ENCODE data around the gene GPC3.
A peak's percentile ranks its signal among the peaks of the same experiment; 100 is the strongest.
"Not testable (repeated sequence)": the region's sequence is repeated elsewhere in the genome, so short reads cannot be mapped to it uniquely, and the experiment has no call there.

Gene GPC3

DNA sequence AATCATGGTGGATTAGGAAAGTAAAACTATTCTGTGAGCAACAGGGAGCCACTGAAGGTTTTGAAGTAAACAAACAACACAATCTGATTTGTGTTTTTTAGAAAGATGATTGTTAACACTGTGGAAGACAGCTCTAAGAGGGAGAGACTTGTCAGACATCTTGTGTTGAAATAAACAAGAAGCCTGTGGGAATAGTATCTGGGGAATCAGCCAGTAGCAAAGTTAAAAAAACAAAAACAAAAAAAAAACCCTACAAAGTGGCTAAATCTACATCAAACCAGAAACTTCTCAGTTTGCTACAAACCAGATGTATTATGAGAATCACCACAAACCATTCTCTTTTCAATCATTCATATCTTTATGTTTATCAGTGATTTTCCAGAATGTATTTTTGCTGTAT, 444.4 kb downstream of the GPC3 start:
- no peak for DNase-seq

DNA sequence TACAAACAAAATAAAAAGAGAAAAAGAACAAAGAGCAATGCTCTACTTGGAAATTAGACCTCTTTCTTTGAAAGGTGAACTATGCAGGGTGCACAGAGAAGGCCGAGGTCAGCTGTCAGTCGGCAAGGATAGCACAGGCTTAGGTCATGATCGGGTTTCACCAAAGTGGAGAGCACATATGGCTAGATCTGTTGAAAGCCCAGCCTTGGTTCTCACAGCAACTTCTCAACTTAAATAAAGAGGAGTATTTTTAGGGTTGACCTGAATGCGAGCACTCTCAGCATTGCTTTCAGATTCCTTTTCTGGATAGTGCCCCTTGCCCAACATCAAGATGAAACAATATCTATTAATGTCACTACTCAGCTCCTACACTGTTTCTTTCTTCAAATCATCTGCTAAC, 447.2 kb downstream of the GPC3 start:
- DNase-seq: no peak

DNA sequence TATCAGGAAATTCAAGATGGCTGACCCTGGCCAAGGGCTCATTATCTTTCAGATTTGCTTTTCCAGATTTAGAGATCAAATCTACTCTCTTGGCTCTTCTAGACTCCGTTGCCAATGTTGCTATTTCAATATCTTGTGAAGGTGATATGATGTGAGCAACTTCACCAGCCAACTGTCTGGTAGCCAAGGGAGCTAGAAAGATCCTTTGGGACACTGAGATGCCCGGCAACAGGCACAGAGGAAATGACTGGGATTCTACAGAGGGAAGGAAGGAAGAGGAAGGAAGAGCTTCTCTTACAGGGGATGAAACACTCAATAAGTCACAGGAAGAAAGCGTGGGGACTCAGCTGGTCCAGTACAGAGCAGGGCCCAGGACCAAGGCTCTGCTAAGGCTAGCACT, 448.3 kb downstream of the GPC3 start:
- DNase-seq: no peak

DNA sequence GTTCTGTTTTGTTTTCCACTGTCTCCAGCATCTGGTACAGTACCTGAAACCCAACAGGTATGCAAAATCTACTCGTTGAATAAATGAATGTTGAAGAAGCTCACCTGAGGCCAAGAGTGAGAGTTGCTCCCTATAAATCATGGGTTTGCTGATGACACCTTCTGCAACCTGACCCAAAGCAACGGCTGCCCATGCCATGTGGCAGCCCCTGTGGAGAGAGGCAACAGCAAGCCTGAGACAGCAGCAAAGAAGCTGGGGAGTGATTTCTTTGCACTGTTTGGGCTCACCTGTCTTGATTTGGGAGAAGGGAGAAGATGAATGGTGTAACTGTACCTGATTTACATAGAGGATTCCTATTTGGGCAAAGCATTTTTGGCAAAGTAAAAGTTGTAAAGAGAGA, 450.3 kb downstream of the GPC3 start:
- no peak for DNase-seq

DNA sequence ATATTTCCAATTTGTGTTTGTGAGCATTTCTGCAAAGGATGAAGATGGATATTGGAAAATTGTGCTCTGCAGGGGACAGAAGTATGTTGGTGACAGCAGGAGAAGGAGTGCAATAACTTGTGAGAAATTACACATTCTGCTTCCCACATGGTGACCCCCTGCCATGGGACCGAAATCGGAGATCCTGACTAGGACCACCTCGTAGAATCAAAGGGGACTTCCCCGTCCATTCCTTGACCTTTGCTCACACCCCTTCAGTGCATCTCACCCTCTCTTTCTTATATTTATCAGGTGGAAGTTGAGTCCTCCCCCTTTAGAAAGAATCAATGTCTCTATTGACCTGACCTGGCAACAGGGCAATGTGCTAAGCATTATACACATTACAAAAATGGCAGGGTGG, 451.2 kb downstream of the GPC3 start:
- DNase-seq: no peak

DNA sequence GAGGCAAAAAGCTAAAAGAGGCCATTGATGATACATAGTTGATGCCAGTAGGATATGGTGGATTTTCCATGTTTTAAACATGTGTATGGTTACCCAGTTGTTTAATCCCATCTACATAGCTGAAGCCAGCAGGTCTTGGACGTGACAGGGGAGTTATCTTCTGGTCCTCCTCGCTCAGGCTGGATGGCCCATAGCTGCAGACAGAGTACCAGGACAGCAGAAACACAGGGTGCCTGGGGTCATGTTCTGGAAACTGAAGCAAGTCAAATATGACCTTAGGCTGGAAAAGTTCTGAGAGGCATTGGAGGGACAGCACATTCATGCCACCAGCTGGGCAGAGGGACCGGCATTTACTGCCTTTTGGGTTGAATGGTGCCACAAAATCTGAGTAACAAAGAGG, 452.1 kb downstream of the GPC3 start:
- DNase-seq: no peak

DNA sequence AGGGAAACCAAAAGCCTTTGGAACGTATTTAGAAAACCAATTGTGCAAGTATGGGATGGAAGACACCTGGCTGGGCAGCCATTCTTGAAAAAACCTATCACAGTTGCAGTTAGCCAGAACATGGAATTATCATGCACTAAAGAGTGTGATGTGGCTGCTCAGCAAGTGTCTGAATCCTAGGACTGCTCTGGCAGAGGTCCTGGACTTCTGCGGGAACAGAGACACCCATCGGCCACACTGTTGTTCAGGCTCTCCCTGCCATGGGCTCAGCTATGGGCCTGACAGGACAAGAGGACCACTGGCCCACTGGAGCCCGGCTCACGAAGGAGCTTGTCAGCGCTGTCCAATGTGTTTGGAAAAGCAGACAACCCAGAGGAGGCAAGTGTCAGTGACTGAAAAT, 454.4 kb downstream of the GPC3 start:
- DNase-seq: no peak

DNA sequence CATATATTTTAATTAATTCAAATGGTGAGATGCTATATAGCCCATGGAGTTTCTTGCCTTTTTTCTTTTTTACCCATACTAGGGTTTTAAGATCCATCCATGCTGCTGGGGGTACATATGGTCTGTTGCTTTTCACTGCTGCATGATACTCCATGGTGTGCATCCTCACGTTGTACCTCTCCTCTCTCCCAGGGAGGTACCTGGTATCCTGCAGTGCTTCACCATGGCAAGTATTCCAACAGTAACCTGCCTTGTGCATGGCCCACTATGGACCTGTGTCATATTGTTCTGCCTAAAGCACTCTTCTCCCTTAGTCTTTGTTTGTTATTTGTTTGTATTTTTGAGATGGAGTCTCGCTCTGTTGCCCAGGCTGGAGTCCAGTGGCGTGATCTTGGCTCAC, 455.8 kb downstream of the GPC3 start:
- DNase-seq: no peak

DNA sequence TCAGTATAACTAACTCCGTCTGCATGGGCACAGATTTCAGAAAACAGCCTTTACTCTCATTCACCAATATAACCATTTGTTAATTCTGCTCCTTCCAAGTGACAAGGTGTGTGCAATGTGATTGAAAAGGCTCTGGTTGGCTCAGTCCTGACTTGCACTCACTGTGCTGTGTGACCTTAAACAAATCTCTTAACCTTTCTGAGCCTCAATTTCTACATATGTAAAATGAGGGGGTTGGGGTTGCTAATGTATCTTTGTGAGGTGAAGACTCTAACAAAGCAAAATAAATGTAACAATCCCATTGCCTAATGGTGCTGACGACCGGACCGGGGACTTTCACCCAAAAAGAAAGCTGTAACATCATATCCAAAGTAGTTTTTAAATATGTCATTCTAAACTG, 457.6 kb downstream of the GPC3 start:
- DNase-seq: no peak

DNA sequence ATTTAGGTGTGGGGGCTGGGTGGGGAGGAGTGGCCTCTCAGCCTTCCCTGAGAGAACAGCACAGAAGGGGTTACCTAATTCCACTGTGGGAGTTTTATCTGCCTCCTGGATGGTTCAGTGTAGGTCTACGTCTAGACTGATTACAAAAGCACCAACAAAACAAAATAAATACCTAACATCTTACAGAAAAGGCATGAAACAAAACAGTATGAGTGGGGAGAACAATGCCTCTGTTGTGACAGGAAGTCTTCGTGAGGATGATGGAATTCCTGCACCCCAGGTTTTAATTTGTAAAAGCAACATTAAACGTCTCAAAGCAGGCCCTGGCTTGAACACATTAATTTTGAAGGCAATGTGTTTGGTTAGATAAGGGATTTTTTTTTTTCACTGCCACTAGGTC, 458.0 kb downstream of the GPC3 start:
- no peak for DNase-seq

DNA sequence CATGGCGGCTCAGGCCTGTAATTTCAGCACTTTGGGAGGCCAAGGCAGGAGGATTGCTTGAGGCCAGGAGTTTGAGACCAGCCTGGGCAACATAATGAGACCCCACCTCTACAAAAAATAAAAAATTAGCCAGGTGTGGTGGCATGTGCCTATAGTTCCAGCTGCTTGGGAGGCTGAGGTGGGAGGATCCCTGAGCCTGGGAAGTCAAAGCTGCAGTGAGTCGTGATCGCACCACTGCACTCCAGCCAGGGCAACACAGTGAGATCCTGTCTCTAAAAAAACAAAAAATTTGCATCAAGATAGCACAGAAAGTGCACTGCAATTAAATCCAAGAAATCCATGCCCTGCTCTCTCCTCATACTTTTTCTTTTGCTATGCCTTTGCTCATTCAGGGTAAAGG, 458.6 kb downstream of the GPC3 start:
- DNase-seq: not testable (repeated sequence)

DNA sequence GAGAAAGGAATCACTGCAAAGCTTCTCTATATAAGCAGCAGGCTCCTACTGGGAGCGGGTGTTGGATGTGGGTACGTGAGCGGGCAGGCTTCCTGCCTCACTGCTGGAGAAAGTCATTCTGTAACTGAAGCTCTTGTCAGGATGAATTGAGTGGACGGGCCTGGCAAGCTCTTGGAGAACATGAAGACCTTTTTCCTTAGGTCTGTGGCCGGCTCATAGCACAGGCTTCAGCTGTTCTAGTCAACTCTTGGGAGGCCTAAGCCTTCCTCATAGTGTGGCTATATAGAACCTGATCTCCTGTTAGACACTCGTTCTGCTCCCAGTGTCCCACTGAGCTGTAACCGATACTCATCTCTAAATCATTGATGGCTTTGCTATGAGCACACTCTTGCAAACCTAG, 461.9 kb downstream of the GPC3 start:
- no peak for DNase-seq

DNA sequence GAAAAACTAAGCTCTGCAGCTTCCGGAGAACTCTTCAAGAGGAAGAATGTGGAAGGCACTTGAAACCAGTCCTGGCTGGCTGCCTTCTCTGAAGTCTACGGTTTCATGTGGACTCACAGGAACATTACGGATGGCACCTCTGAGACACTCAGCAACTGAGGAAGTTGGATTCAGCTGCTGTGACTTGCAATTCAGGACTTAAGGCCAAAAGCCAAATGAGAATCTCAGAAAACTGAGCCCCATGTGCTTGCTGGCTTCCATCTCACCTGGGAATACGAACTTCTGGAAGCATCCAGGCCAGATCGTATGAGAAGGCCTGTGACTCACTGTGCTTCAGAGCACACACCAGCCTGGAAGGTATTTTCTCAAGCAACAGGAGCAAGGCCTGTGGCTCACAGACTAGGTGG, 462.3 kb downstream of the GPC3 start:
- DNase-seq: no peak

DNA sequence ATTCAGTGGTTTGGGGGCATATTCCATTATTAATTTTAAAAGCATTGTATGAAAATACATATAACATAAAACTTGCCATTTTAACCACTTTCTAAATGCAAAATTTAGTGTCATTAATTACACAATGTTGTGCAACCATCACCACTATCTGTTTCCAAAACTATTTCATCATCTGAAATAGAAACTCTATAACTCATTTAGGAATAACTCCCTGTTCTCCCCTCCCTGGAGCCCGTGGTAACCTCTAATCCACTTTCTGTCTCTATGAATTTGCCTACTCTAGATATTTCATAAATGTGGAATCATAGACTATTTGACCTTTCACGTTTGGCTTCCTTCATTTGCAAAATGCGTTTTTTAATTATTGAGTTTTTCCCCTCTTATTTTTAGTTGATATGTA, 468.7 kb downstream of the GPC3 start:
- DNase-seq: no peak

DNA sequence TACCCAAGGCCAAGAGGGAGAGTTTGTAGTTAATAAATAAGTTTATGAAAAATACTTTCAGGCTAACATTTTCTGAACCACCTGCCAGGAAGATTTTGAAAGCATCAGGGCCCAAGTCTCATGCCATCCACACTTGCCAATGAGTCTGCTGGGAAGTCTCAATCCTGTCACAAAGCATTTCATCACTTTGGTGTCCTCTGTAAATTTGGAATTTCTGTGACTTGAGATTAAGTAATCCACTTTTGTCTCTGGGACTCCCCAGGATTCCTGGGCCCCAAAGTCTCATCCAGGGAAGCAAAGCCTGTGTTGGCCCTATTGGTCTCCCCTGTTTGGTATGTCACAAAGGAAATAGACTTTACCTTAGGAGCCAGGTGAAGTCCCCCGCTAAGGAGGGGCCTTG, 470.9 kb downstream of the GPC3 start:
- no peak for DNase-seq

DNA sequence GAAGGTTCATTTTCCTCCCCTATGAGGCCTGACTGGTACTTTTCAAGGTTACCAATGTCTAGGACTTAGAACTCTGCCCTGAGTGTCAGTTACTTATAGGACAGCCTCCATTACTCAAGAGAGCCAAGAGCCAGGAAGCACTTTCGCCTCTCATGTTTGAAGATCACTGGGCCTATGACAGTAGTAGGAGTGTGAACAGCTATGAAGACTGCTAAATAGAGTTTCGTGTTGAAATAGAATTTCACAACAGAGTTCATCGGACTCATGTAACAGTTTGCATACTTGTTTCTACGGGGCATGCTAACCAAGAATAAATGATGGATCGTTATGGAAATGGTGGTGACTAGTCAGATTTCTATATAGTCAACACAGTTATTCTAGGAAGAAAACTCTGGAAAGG, 472.3 kb downstream of the GPC3 start:
- DNase-seq: no peak

DNA sequence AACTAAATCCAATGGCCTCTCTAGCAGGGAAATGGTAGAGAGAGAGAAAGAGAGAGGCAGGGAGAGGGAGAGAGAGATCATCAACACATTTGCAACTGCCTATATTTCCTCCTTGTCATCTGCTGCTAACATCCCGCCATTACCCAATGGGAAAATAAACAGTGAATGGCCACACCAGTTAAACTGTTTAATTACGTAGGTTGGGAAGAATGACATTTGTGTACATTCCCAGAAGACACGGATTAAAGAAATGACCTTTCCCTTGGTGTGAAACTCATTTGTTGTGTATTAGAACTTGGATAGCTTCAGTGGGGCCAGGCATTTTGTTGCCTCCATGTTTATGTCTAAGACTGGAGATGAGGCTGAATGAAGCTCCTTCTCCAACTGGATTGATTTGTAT, 474.4 kb downstream of the GPC3 start:
- no peak for DNase-seq

DNA sequence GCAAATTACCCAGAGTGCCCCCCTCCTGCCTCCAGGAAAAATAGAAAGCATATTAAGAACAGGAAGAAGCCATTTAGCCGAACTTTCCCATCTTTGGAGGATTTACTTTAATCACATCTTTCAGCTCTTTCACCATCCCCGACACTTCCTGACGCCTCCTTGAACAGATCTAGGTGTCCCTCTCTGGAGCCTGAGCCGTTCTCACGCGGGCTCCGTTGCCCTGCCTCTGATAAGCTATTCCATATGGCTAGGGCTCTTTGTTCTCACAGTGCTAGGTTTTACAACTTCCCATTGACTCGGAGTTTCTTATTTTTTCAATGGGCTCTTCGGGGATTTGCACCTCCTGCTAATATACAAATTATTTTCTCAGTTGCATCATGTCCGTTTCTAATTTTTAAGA, 488.0 kb downstream of the GPC3 start:
- no peak for DNase-seq

DNA sequence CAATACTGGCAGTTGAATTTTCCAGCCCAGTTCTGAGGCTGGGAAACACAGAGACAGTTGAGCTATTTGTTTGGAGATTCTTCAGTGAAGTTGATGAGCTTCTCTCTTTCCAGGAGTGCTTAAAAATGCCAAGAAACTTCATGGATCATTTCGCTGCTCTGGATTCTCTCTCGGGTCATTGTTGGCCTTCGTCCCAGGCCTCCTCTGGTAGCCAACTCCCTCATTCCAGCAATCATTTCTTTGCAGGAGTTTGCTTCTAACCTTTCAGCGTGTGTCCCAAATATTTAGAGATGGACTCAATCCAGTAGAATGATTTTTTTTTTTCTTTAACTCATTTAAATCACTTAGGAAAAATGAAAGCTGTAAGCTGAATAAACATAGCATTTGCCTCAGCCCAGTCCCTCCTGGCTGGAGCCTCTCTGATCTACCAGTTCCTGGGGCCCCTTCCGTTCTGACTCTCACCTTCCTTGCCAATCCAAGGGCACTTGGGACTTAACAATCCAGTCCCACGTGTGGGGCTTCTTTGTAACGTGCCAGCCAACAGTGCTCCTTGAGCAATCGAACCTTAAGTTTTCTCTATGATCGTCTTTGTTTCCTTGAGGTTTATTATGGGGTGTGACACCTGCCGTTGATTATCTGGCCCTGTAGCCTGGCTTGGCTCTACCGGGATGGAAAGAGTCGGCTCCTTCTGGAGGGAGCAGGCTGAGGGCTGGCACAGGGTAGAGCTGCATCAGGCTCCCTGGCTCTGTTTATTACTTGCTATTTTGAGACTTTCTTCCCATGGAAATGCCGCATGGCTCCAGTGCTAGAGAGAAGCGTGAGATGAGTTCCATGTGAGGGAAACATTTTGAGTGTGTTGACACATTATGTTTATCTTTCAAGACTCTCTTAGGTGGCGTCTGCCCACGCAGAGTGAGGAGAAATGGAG, 489.7 kb downstream of the GPC3 start:
- peak; percentile 80 for DNase-seq

DNA sequence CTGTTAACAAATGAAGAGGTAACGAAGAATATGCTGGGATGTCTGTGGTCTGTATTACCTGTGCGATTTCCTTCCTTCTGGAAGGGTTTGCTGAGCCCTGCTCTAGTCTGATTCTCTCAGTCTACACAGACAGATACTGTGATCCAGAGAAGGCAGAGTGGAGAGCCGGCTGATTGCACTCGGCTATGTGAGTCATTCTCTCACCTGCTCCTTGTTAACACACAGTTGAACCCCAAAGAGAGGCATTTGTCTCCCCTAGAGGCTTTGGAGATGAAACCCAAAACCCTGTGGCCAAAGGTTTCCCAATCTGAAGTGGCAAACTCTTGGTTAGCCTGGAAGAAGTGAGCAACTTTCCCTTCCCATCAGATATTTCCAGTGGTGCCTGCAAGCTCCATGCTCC, 492.0 kb downstream of the GPC3 start:
- DNase-seq: no peak

DNA sequence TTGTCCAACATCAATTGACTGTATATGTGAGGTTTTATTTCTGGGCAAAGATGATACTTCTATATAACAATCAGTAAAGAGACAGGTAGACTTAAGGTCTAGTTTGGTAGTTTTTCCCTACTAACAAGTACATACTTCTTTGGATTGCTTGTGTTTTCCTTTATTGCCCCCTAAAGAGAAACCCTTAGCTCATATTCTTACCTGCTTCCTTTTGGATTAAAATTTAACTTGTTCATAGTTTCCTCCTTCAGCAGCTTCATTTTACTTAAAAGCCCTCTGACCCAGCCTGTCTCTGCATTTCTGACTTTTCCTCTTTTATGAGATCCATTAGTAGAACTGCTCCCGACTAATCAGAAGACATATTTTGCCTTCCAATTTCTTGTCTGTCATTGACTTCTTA, 494.4 kb downstream of the GPC3 start:
- no peak for DNase-seq

Data from NCI-H446 treated with DMSO at 0.1 percent for 48 hours (cell line).